Osteoblast (primary cell): ENCODE data around the gene S1PR5. TPM values are rescaled to one million over a fixed set of nuclear protein-coding genes. Genes with fewer than 3 reads are reported as not detected.
"Not testable (repeated sequence)": the region's sequence is repeated elsewhere in the genome, so short reads cannot be mapped to it uniquely, and the experiment has no call there.

ENCODE experiments used
- DNase-seq: peaks from one replicate; pipeline ENCODE4 v3.0.0; 2011; ENCODE audit warnings: low spot score, mixed read lengths; ENCODE audit not compliant: insufficient read length; ENCODE audit errors: missing footprints
- H2AFZ ChIP-seq: 2 replicates; pipeline ENCODE4 v1.6.0; 2011; ENCODE audit warnings: mild to moderate bottlenecking, low read length
- H3K27ac ChIP-seq: 2 replicates; pipeline ENCODE4 v1.5.1; 2011; ENCODE audit warnings: mild to moderate bottlenecking, low read depth, low read length, moderate library complexity
- H3K27me3 ChIP-seq: 2 replicates; pipeline ENCODE4 v1.6.0; 2012; ENCODE audit warnings: mild to moderate bottlenecking, control low read depth, inconsistent platforms, low read length, moderate library complexity; ENCODE audit not compliant: insufficient read depth
- H3K36me3 ChIP-seq: 2 replicates; pipeline ENCODE4 v1.5.1; 2011; ENCODE audit warnings: mild to moderate bottlenecking, low read length, control low read depth, moderate library complexity; ENCODE audit not compliant: insufficient read depth
- H3K4me1 ChIP-seq: 2 replicates; pipeline ENCODE4 v1.5.1; 2011; ENCODE audit warnings: mild to moderate bottlenecking, low read length, control low read depth, moderate library complexity; ENCODE audit not compliant: insufficient read depth
- H3K4me2 ChIP-seq: 2 replicates; pipeline ENCODE4 v1.6.0; 2011; ENCODE audit warnings: mild to moderate bottlenecking, low read length; ENCODE audit not compliant: insufficient read depth
- H3K4me3 ChIP-seq: fragments of 200-600 bp; sonication (generic); 3 replicates; pipeline ENCODE4 v1.5.1; 2012; ENCODE audit warnings: mild to moderate bottlenecking, low read length, inconsistent platforms; ENCODE audit not compliant: insufficient read depth
- H3K79me2 ChIP-seq: 2 replicates; pipeline ENCODE4 v1.6.0; 2012; ENCODE audit warnings: mild to moderate bottlenecking, low read length, control low read depth, inconsistent platforms; ENCODE audit not compliant: insufficient read depth
- H3K9me3 ChIP-seq: 2 replicates; pipeline ENCODE4 v1.5.1; 2011; ENCODE audit warnings: low read depth, low read length, control low read depth
- H4K20me1 ChIP-seq: 2 replicates; pipeline ENCODE4 v1.6.0; 2012; ENCODE audit warnings: mild to moderate bottlenecking, low read length, control low read depth; ENCODE audit not compliant: insufficient read depth
- CTCF ChIP-seq: IDR thresholded peaks from 2 replicates; pipeline ENCODE4 v1.5.1; 2011; ENCODE audit warnings: mild to moderate bottlenecking, low read depth, low read length, moderate library complexity; ENCODE audit errors: extremely low read depth
- total RNA-seq: library from RNA; depleted of rRNA; stranded (reverse); fragments of >200 nt; gene quantifications from 2 replicates; pipeline ENCODE4 v1.2.3, GENCODE V29; 2012

Gene S1PR5
- total RNA-seq, 1 donor, result 0.36 TPM

- Histone ChIP-seq H3K27me3 (no peaks in the 10 kb centered on the region), H3K79me2 (peaks cover 24% of the 10 kb centered on the region), H3K9me3 (no peaks in the 10 kb centered on the region), H3K4me3 (peak overlapping the region; percentile 89), H4K20me1 (peaks cover 4% of the 10 kb centered on the region), H3K4me1 (peaks cover 8% of the 10 kb centered on the region), H2AFZ (peak overlapping the region; percentile 81), H3K4me2 (peak overlapping the region; percentile 81), H3K27ac (peak overlapping the region; percentile 61), H3K36me3 (peaks cover 8% of the 10 kb centered on the region)
- no peak for TF ChIP-seq CTCF
- no peak for DNase-seq
Measured at GRCh38 chr19:10544242-10544752, 27.1 kb upstream of the S1PR5 start.

GRCh38 chr19:10543420-10544241 is 26.4 kb upstream of the S1PR5 start, which contains the start of gene ATG4D:
TSS of gene ATG4D (plus strand) at chr19:10543904. CDS start at chr19:10544091, 187 bp downstream.
- no peak for TF ChIP-seq CTCF
- Histone ChIP-seq H3K4me3 (peak within 1 kb of the TSS; percentile 89), H3K9me3 (no peaks in the 10 kb centered on the region), H4K20me1 (peaks cover 4% of the 10 kb centered on the region), H3K27me3 (no peaks in the 10 kb centered on the region), H2AFZ (peak within 1 kb of the TSS; percentile 81), H3K36me3 (peaks cover 4% of the 10 kb centered on the region), H3K27ac (peak within 1 kb of the TSS; percentile 61), H3K4me2 (peak within 1 kb of the TSS; percentile 81), H3K79me2 (peaks cover 24% of the 10 kb centered on the region), H3K4me1 (peaks cover 8% of the 10 kb centered on the region)
- DNase-seq, result peak; percentile 100

GRCh38 chr19:10543059-10543419 is 25.8 kb upstream of the S1PR5 start:
- peak overlapping the region; percentile 81 for H3K4me2 ChIP-seq
- peaks cover 4% of the 10 kb centered on the region for H3K27me3 ChIP-seq
- no peak overlapping the region for H2AFZ ChIP-seq
- no peak overlapping the region for H3K27ac ChIP-seq
- peak overlapping the region; percentile 89 for H3K4me3 ChIP-seq
- peaks cover 4% of the 10 kb centered on the region for H4K20me1 ChIP-seq
- no peak for TF ChIP-seq CTCF
- H3K79me2 ChIP-seq, result peaks cover 24% of the 10 kb centered on the region
- DNase-seq, result no peak
- no peaks in the 10 kb centered on the region for H3K9me3 ChIP-seq
- H3K36me3 ChIP-seq, result peaks cover 4% of the 10 kb centered on the region
- peaks cover 8% of the 10 kb centered on the region for H3K4me1 ChIP-seq

- H3K9me3 ChIP-seq, H4K20me1 ChIP-seq, DNase-seq, H3K79me2 ChIP-seq, H3K4me3 ChIP-seq, H3K36me3 ChIP-seq, H3K4me2 ChIP-seq, H2AFZ ChIP-seq, H3K4me1 ChIP-seq, H3K27ac ChIP-seq: not testable (repeated sequence)
- peaks cover 12% of the 10 kb centered on the region for H3K27me3 ChIP-seq
Measured at GRCh38 chr19:10539016-10539415, 21.8 kb upstream of the S1PR5 start.
